Astrocyte of the spinal cord (primary cell): ENCODE results near the gene C16orf86.

Source experiments
- DNase-seq: peaks from one replicate; pipeline ENCODE4 v3.0.0; 2011; ENCODE audit warnings: low read depth, low spot score
- H3K4me3 ChIP-seq: 2 replicates; pipeline ENCODE4 v1.5.1; 2011; ENCODE audit warnings: low read depth, mild to moderate bottlenecking, low read length, moderate library complexity
- in situ Hi-C: cut with HindIII; loops from 2 replicates; pipeline ENCODE4 v1.10.0; 2017; ENCODE audit warnings: low sequenced_read_pairs
- TF ChIP-seq, protein P1 (sequence below): IDR thresholded peaks from 2 replicates; pipeline ENCODE4 v1.5.1; 2012; ENCODE audit warnings: low read depth, mild to moderate bottlenecking, low read length, inconsistent platforms

Gene C16orf86

GRCh38 chr16:67713647-67714273, 47.1 kb downstream of the C16orf86 start:
- TF ChIP-seq, protein P1, sequence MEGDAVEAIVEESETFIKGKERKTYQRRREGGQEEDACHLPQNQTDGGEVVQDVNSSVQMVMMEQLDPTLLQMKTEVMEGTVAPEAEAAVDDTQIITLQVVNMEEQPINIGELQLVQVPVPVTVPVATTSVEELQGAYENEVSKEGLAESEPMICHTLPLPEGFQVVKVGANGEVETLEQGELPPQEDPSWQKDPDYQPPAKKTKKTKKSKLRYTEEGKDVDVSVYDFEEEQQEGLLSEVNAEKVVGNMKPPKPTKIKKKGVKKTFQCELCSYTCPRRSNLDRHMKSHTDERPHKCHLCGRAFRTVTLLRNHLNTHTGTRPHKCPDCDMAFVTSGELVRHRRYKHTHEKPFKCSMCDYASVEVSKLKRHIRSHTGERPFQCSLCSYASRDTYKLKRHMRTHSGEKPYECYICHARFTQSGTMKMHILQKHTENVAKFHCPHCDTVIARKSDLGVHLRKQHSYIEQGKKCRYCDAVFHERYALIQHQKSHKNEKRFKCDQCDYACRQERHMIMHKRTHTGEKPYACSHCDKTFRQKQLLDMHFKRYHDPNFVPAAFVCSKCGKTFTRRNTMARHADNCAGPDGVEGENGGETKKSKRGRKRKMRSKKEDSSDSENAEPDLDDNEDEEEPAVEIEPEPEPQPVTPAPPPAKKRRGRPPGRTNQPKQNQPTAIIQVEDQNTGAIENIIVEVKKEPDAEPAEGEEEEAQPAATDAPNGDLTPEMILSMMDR = no peak
- DNase-seq = no peak
- in situ Hi-C loops = loop anchor here (10.0 kb wide), 1 partner anchor 61 kb away; no protein-coding TSS in a partner anchor
- H3K4me3 ChIP-seq = no peak overlapping the region

DNA sequence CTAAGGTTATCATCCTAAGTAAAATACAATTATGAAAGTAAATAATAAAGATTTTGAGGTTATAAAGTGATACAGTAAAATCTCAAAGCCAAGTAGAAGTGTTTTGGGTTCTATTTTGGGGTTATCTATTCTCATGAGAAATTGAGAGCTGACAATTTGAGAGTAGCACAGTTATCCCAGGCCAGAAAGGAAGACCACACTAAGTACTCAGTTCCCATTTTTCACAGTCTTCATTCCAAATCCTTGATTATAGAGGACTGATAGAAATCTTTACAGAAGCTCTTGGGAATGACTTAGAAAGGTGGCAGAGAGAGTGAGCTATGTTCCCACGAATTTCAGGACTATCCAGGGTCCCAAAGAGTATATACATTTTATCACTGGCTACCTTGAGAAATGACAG, 47.9 kb downstream of the C16orf86 start:
- TF ChIP-seq, protein P1 = no peak
- no peak for DNase-seq
- H3K4me3 ChIP-seq = no peak overlapping the region
- in situ Hi-C loops = loop anchor here (10.0 kb wide), 1 partner anchor 60 kb away; no protein-coding TSS in a partner anchor

DNA sequence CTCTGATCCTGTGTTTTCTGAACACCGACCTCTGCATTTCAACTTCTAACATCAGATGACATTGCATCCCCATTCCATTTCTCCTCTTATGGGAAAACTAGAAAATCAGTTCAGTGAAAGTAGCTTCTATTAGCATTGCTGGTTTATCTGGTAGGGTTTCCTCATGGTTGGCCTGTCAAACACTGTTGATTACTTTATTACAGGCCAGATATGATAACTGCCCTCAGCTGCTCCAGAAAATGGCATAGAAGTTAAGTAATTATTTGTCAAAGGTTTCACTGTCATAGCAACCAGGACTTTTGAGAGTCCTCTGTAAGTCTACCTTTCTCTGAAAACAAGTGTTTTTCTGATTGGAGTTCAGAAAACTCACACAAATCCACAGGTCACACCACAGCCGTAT, 49.5 kb downstream of the C16orf86 start:
- no peak overlapping the region for H3K4me3 ChIP-seq
- no peak for DNase-seq
- TF ChIP-seq, protein P1 = no peak
- in situ Hi-C loops = loop anchor here (10.0 kb wide), 1 partner anchor 59 kb away; no protein-coding TSS in a partner anchor
